GM23338 (cell line): ENCODE results near the gene SLAMF9. TPM values are rescaled to one million over a fixed set of nuclear protein-coding genes. Genes with fewer than 3 reads are reported as not detected.

Experiments used
- ATAC-seq: fragments of 200-7000 bp; cut with Tn5 transposase; 3 replicates; pipeline ENCODE4 v1.9.1; 2020
- DNase-seq: peaks from one replicate; pipeline ENCODE4 v3.0.0-alpha.2; 2015; ENCODE audit warnings: low spot score
- H2AFZ ChIP-seq: fragments of 200-600 bp; sonication (generic); 2 replicates; pipeline ENCODE4 v1.8.0; 2016; ENCODE audit warnings: antibody characterized with exemption, mild to moderate bottlenecking, moderate library complexity
- H3F3A ChIP-seq: fragments of 200-600 bp; sonication (generic); replicated peaks from 2 replicates; pipeline ENCODE4 v1.8.0; 2017; ENCODE audit warnings: antibody characterized with exemption, mixed run types, low read depth
- H3K27ac ChIP-seq: fragments of 200-600 bp; sonication (generic); 2 replicates; pipeline ENCODE4 v1.6.1; 2016; ENCODE audit warnings: low read depth
- H3K27me3 ChIP-seq: fragments of 200-600 bp; sonication (generic); 2 replicates; pipeline ENCODE4 v1.8.0; 2016; ENCODE audit warnings: mild to moderate bottlenecking, mixed run types, moderate library complexity; ENCODE audit not compliant: insufficient read depth
- H3K36me3 ChIP-seq: fragments of 200-600 bp; sonication (generic); 2 replicates; pipeline ENCODE4 v1.8.0; 2016; ENCODE audit warnings: mild to moderate bottlenecking; ENCODE audit not compliant: insufficient read depth
- H3K4me1 ChIP-seq: fragments of 200-600 bp; sonication (generic); 2 replicates; pipeline ENCODE4 v1.8.0; 2016; ENCODE audit warnings: mild to moderate bottlenecking, moderate library complexity; ENCODE audit not compliant: insufficient read depth
- H3K4me2 ChIP-seq: fragments of 200-600 bp; sonication (generic); 2 replicates; pipeline ENCODE4 v1.7.1; 2017; ENCODE audit warnings: mixed run types
- H3K4me3 ChIP-seq: fragments of 200-600 bp; sonication (generic); 2 replicates; pipeline ENCODE4 v1.6.1; 2016; ENCODE audit warnings: mixed run types
- H3K79me2 ChIP-seq: fragments of 200-600 bp; sonication (generic); replicated peaks from 2 replicates; pipeline ENCODE4 v1.8.0; 2017; ENCODE audit warnings: mild to moderate bottlenecking; ENCODE audit not compliant: insufficient read depth
- H3K9me2 ChIP-seq: fragments of 200-600 bp; sonication (generic); 2 replicates; pipeline ENCODE4 v1.8.0; 2017; ENCODE audit not compliant: insufficient read depth
- H4K20me1 ChIP-seq: fragments of 200-600 bp; sonication (generic); replicated peaks from 2 replicates; pipeline ENCODE4 v1.8.0; 2017; ENCODE audit warnings: mild to moderate bottlenecking; ENCODE audit not compliant: insufficient read depth
- H3K27ac Mint-ChIP-seq: 2 replicates; pipeline ENCODE4 v1.8.0; 2020; ENCODE audit warnings: inconsistent platforms, mild to moderate bottlenecking, moderate library complexity, mixed read lengths
- H3K27me3 Mint-ChIP-seq: 3 replicates; pipeline ENCODE4 v1.8.0; 2022; ENCODE audit warnings: low read depth, mild to moderate bottlenecking, moderate library complexity, mixed read lengths, inconsistent platforms; ENCODE audit not compliant: insufficient read depth, poor library complexity
- H3K36me3 Mint-ChIP-seq: 3 replicates; pipeline ENCODE4 v1.8.0; 2021; ENCODE audit warnings: low read depth, mild to moderate bottlenecking, inconsistent platforms, moderate library complexity, mixed read lengths
- H3K4me1 Mint-ChIP-seq: 3 replicates; pipeline ENCODE4 v1.8.0; 2020; ENCODE audit warnings: mild to moderate bottlenecking, inconsistent platforms, mixed read lengths
- H3K4me3 Mint-ChIP-seq: 3 replicates; pipeline ENCODE4 v1.8.0; 2021; ENCODE audit warnings: moderate library complexity, mild to moderate bottlenecking, inconsistent platforms, mixed read lengths
- H3K9me3 Mint-ChIP-seq: 3 replicates; pipeline ENCODE4 v1.8.0; 2020; ENCODE audit warnings: moderate library complexity, mild to moderate bottlenecking, inconsistent platforms, mixed read lengths
- EZH2 ChIP-seq: fragments of 200-600 bp; sonication (generic); IDR thresholded peaks from one replicate; pipeline ENCODE4 v1.8.0; 2017; ENCODE audit warnings: antibody characterized with exemption, mild to moderate bottlenecking, low read depth; ENCODE audit not compliant: unreplicated experiment
- EZH2phosphoT487 ChIP-seq: fragments of 200-600 bp; sonication (generic); IDR thresholded peaks from one replicate; pipeline ENCODE4 v1.8.1; 2018; ENCODE audit warnings: antibody characterized with exemption; ENCODE audit not compliant: unreplicated experiment
- POLR2AphosphoS5 ChIP-seq: IDR thresholded peaks from 2 replicates; pipeline ENCODE4 v1.6.1; 2016; ENCODE audit warnings: antibody characterized with exemption, low read depth
- REST ChIP-seq: IDR thresholded peaks from one replicate; pipeline ENCODE4 v1.6.1; 2018; ENCODE audit warnings: antibody characterized with exemption; ENCODE audit not compliant: unreplicated experiment
- STAT1 ChIP-seq: IDR thresholded peaks from one replicate; pipeline ENCODE4 v1.6.1; 2016; ENCODE audit warnings: antibody characterized with exemption; ENCODE audit not compliant: unreplicated experiment
- ZNF462 ChIP-seq: fragments of 250-450 bp; sonication (Bioruptor Pico); IDR thresholded peaks from 2 replicates; pipeline ENCODE4 v1.5.0; 2020; ENCODE audit warnings: mild to moderate bottlenecking, moderate library complexity
- polyA plus RNA-seq: library from polyadenylated mRNA; unstranded; fragments of >200 nt; fragmentation: Nextera tagmentation; extraction: Ambion mirVana; gene quantifications from 2 replicates; pipeline ENCODE4 v1.2.1, GENCODE V29; 2016
- total RNA-seq: library from RNA; depleted of rRNA; stranded (reverse); fragments of >200 nt; shearing (Covaris generic); gene quantifications from 2 replicates; pipeline ENCODE4 v1.2.3, GENCODE V29; 2014

The SLAMF9 gene
- total and polyA plus RNA-seq, 2 experiments from 2014 or later, result not detected

- TF ChIP-seq ZNF462 (CRISPR knock-in tag), result no peak
- no peak for TF ChIP-seq POLR2AphosphoS5
Observed at GRCh38 chr1:159999204-159999603, 45.2 kb upstream of the SLAMF9 start (continued).

GRCh38 chr1:159996653-159997052, 42.6 kb upstream of the SLAMF9 start:
- H3K36me3 Mint-ChIP-seq, result no peaks in the 10 kb centered on the region
- Histone ChIP-seq H3K79me2 (no peaks in the 10 kb centered on the region), H4K20me1 (no peaks in the 10 kb centered on the region), H3K4me2 (no peak overlapping the region), H2AFZ (no peak overlapping the region), H3K27ac (no peak overlapping the region), H3K4me3 (no peak overlapping the region), H3F3A (no peaks in the 10 kb centered on the region), H3K36me3 (no peaks in the 10 kb centered on the region), H3K4me1 (peaks cover 5% of the 10 kb centered on the region; the same call in 1 of the 2 replicates), H3K27me3 (no peaks in the 10 kb centered on the region), H3K9me2 (peaks cover 6% of the 10 kb centered on the region; the same call in 1 of the 2 replicates)
- no peak overlapping the region for H3K27ac Mint-ChIP-seq
- H3K4me1 Mint-ChIP-seq, result peaks cover 2% of the 10 kb centered on the region; the same call in 2 of the 3 replicates
- DNase-seq (no peak), ATAC-seq (no peak)
- H3K9me3 Mint-ChIP-seq, result no peaks in the 10 kb centered on the region
- no peak overlapping the region for H3K4me3 Mint-ChIP-seq
- H3K27me3 Mint-ChIP-seq, result peaks cover 2% of the 10 kb centered on the region
- TF ChIP-seq EZH2phosphoT487 (no peak), ZNF462 (CRISPR knock-in tag) (no peak), STAT1 (no peak), POLR2AphosphoS5 (no peak), EZH2 (no peak), REST (no peak)
